Smooth muscle cell (in vitro differentiated cells): ENCODE data around the gene LPCAT1. TPM values are rescaled to one million over a fixed set of nuclear protein-coding genes. Genes with fewer than 3 reads are reported as not detected.

ENCODE experiments used
- DNase-seq: peaks from one replicate; lab custom pipeline; 2025; ENCODE audit not compliant: unreplicated experiment; lab: John Stamatoyannopoulos, UW
- H2AFZ ChIP-seq: fragments of 200-600 bp; sonication (generic); 2 replicates; pipeline ENCODE4 v1.6.0; 2016; ENCODE audit warnings: antibody characterized with exemption, low read depth, mild to moderate bottlenecking
- H3F3A ChIP-seq: fragments of 200-600 bp; sonication (generic); 2 replicates; pipeline ENCODE4 v1.6.0; 2017; ENCODE audit warnings: antibody characterized with exemption, low read depth
- H3K27ac ChIP-seq: fragments of 200-600 bp; sonication (generic); 2 replicates; pipeline ENCODE4 v1.5.1; 2016; ENCODE audit warnings: low read depth, mild to moderate bottlenecking
- H3K27me3 ChIP-seq: fragments of 200-600 bp; sonication (generic); 2 replicates; pipeline ENCODE4 v1.6.1; 2016; ENCODE audit warnings: low read depth, mild to moderate bottlenecking
- H3K36me3 ChIP-seq: fragments of 200-600 bp; sonication (generic); 2 replicates; pipeline ENCODE4 v1.5.1; 2016; ENCODE audit warnings: low read depth
- H3K4me1 ChIP-seq: fragments of 200-600 bp; sonication (generic); 2 replicates; pipeline ENCODE4 v1.5.1; 2016; ENCODE audit warnings: low read depth
- H3K4me2 ChIP-seq: fragments of 200-600 bp; sonication (generic); 2 replicates; pipeline ENCODE4 v1.6.0; 2016; ENCODE audit warnings: mild to moderate bottlenecking
- H3K4me3 ChIP-seq: fragments of 200-600 bp; sonication (generic); 2 replicates; pipeline ENCODE4 v1.5.1; 2016; ENCODE audit warnings: mild to moderate bottlenecking
- H3K79me2 ChIP-seq: fragments of 200-600 bp; sonication (generic); 2 replicates; pipeline ENCODE4 v1.6.0; 2016; ENCODE audit warnings: low read depth, mild to moderate bottlenecking
- H3K9ac ChIP-seq: fragments of 200-600 bp; sonication (generic); 2 replicates; pipeline ENCODE4 v1.6.0; 2016; ENCODE audit warnings: low read depth
- H3K9me3 ChIP-seq: fragments of 200-600 bp; sonication (generic); replicated peaks from 2 replicates; pipeline ENCODE4 v1.5.1; 2016; ENCODE audit warnings: low read depth
- H4K20me1 ChIP-seq: fragments of 200-600 bp; sonication (generic); 2 replicates; pipeline ENCODE4 v1.6.0; 2016; ENCODE audit warnings: low read depth
- CTCF ChIP-seq: fragments of 200-600 bp; sonication (generic); IDR thresholded peaks from 2 replicates; pipeline ENCODE4 v1.5.1; 2017; ENCODE audit warnings: borderline replicate concordance, mild to moderate bottlenecking, antibody characterized with exemption; ENCODE audit not compliant: insufficient read depth, poor library complexity, severe bottlenecking
- WGBS: methylation state at CpG from one replicate; pipeline ENCODE4 v1.1.7; 2016; ENCODE audit warnings: low lambda C conversion rate; 5-methylcytosine and 5-hydroxymethylcytosine counted together
- polyA plus RNA-seq: library from polyadenylated mRNA; unstranded; fragments of >200 nt; fragmentation: Nextera tagmentation; extraction: Ambion mirVana; gene quantifications from 2 replicates; pipeline ENCODE4 v1.2.1, GENCODE V29; 2016
- total RNA-seq: library from RNA; depleted of rRNA; stranded (reverse); fragments of >200 nt; gene quantifications from 2 replicates; pipeline ENCODE4 v1.2.3, GENCODE V29; 2014

LPCAT1 gene
- total and polyA plus RNA-seq, 2 experiments from 2014 or later, result 42.7 to 50.1 TPM

GRCh38 chr5:1507961-1508658 lies 15.7 kb downstream of the LPCAT1 start:
- no peaks in the 10 kb centered on the region for H3K36me3 ChIP-seq
- no peaks in the 10 kb centered on the region for H3K27me3 ChIP-seq
- no peak overlapping the region for H3K4me2 ChIP-seq
- TF ChIP-seq CTCF, result no peak
- no peaks in the 10 kb centered on the region for H3K4me1 ChIP-seq
- H3K79me2 ChIP-seq, result peaks cover 98% of the 10 kb centered on the region
- no peaks in the 10 kb centered on the region for H3F3A ChIP-seq
- H3K4me3 ChIP-seq, result no peak overlapping the region
- no peak overlapping the region for H2AFZ ChIP-seq
- H3K9me3 ChIP-seq, result no peaks in the 10 kb centered on the region
- no peak overlapping the region for H3K27ac ChIP-seq
- 98% methylated on average over 21 of the region's 23 CpGs for WGBS
- no peak overlapping the region for H3K9ac ChIP-seq
- DNase-seq, result no peak
- H4K20me1 ChIP-seq, result peaks cover 100% of the 10 kb centered on the region

- no peaks in the 10 kb centered on the region for H3K27me3 ChIP-seq
- TF ChIP-seq CTCF, result no peak
- H4K20me1 ChIP-seq, result peaks cover 100% of the 10 kb centered on the region
These were observed 16.3 kb downstream of the LPCAT1 start for GRCh38 chr5:1507457-1507856.

GRCh38 chr5:1507014-1507375 lies 16.8 kb downstream of the LPCAT1 start:
- Histone ChIP-seq H3K36me3 (no peaks in the 10 kb centered on the region), H3K4me2 (no peak overlapping the region), H3K4me1 (no peaks in the 10 kb centered on the region), H3K9me3 (no peaks in the 10 kb centered on the region), H2AFZ (no peak overlapping the region), H3K27ac (no peak overlapping the region), H4K20me1 (peaks cover 100% of the 10 kb centered on the region), H3K4me3 (no peak overlapping the region), H3F3A (no peaks in the 10 kb centered on the region), H3K27me3 (no peaks in the 10 kb centered on the region), H3K79me2 (peaks cover 98% of the 10 kb centered on the region), H3K9ac (no peak overlapping the region)
- WGBS, result 81% methylated on average over 11 of the region's 11 CpGs
- DNase-seq, result no peak
- no peak for TF ChIP-seq CTCF

More at GRCh38 chr5:1507457-1507856, 16.3 kb downstream of the LPCAT1 start:
- Histone ChIP-seq H3K27ac (no peak overlapping the region), H3F3A (no peaks in the 10 kb centered on the region), H3K36me3 (no peaks in the 10 kb centered on the region), H3K4me2 (no peak overlapping the region), H3K9ac (no peak overlapping the region), H3K79me2 (peaks cover 98% of the 10 kb centered on the region), H3K4me1 (no peaks in the 10 kb centered on the region), H2AFZ (no peak overlapping the region), H3K9me3 (no peaks in the 10 kb centered on the region), H3K4me3 (no peak overlapping the region)
- no peak for DNase-seq
- WGBS, result 95% methylated on average over 17 of the region's 17 CpGs
